Measurements from ENCODE around the gene TM9SF1. TPM values are rescaled to one million over a fixed set of nuclear protein-coding genes. Genes with fewer than 3 reads are reported as not detected.

The TM9SF1 gene
- total and polyA plus RNA-seq, 2 donors (not counting 1 experiment from before 2014, with no cell fraction given): 7.6 to 24.5 TPM

GRCh38 chr14:24179294-24179960 is 15.8 kb downstream of the TM9SF1 start:
- Mint-ChIP-seq H3K9me3 (ENCODE audit: insufficient read depth) (no peaks in the 10 kb centered on the region), H3K27me3 (no peaks in the 10 kb centered on the region), H3K4me3 (no peak overlapping the region), H3K4me1 (peaks cover 8% of the 10 kb centered on the region), H3K27ac (no peak overlapping the region)
- POLR2A ChIA-PET: interaction anchor here (0.6 to 0.8 kb wide), 3 partner anchors 10 to 73 kb away, joined by 3 to 6 read pairs (median 5); partner anchors contain the start of gene MDP1
- CTCF ChIA-PET: interaction anchor here (1.0 to 1.2 kb wide), 2 partner anchors 85 to 129 kb away, joined by 3 read pairs; partner anchors contain the start of gene CIDEB
- no peak for ATAC-seq (ENCODE audit: low read depth)
- Histone ChIP-seq H3K4me3 (ENCODE audit: control extremely low read depth in 1 of 5, extremely low read depth in 1 of 5, insufficient read depth in 1 of 5, low read depth in 2 of 5, low read length in 4 of 5) (no peak overlapping the region), H3K9ac (ENCODE audit: low read length) (no peak overlapping the region), H3K4me1 (ENCODE audit: control insufficient read depth in 2 of 2, insufficient read depth in 2 of 2, low read length in 2 of 2) (no peaks in the 10 kb centered on the region), H2AFZ (ENCODE audit: insufficient read depth, low read depth, low read length, poor library complexity, severe bottlenecking) (no peak overlapping the region), H3K27me3 (replicated peaks in 1 of 4; ENCODE audit: control extremely low read depth in 1 of 4, control insufficient read depth in 3 of 4, insufficient read depth in 4 of 4, low read length in 3 of 4) (no peaks in the 10 kb centered on the region), H3K9me3 (ENCODE audit: control extremely low read depth in 1 of 3, control insufficient read depth in 2 of 3, insufficient read depth in 1 of 3, low read length in 2 of 3) (no peaks in the 10 kb centered on the region), H4K20me1 (ENCODE audit: control insufficient read depth, insufficient read depth, low read length, poor library complexity, severe bottlenecking) (no peaks in the 10 kb centered on the region), H3K27ac (ENCODE audit: low read length in 2 of 2) (no peak overlapping the region), H3K36me3 (replicated peaks in 1 of 2; ENCODE audit: control extremely low read depth in 1 of 2, control insufficient read depth in 1 of 2, extremely low read depth in 1 of 2, insufficient read depth in 2 of 2, low read length in 1 of 2) (peaks cover 3 to 64% of the 10 kb centered on the region in 2 experiments), H3K79me2 (ENCODE audit: control insufficient read depth, insufficient read depth, low read length) (no peaks in the 10 kb centered on the region), H3K4me2 (replicated peaks; ENCODE audit: low read depth, low read length, poor library complexity, severe bottlenecking) (no peak overlapping the region)
- intact Hi-C loops (cut with micrococcal nuclease): no loop called here
- no peak for TF ChIP-seq EZH2 (IDR thresholded peaks at IDR 0.05; ENCODE audit: borderline replicate concordance, insufficient read depth, low read depth, low read length, poor library complexity, severe bottlenecking)
- TF ChIP-seq, protein P1, sequence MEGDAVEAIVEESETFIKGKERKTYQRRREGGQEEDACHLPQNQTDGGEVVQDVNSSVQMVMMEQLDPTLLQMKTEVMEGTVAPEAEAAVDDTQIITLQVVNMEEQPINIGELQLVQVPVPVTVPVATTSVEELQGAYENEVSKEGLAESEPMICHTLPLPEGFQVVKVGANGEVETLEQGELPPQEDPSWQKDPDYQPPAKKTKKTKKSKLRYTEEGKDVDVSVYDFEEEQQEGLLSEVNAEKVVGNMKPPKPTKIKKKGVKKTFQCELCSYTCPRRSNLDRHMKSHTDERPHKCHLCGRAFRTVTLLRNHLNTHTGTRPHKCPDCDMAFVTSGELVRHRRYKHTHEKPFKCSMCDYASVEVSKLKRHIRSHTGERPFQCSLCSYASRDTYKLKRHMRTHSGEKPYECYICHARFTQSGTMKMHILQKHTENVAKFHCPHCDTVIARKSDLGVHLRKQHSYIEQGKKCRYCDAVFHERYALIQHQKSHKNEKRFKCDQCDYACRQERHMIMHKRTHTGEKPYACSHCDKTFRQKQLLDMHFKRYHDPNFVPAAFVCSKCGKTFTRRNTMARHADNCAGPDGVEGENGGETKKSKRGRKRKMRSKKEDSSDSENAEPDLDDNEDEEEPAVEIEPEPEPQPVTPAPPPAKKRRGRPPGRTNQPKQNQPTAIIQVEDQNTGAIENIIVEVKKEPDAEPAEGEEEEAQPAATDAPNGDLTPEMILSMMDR (IDR thresholded peaks at IDR 0.05): no peak
- WGBS (ENCODE audit: insufficient coverage): 73% methylated on average over 9 of the region's 14 CpGs
- no peak for DNase-seq
